Mesenchymal stem cell (in vitro differentiated cells and primary cell): Measurements from ENCODE around the gene CAMK2A.

Source experiments
- DNase-seq: peaks from one replicate; pipeline ENCODE4 v3.0.0-alpha.2; 2013
- H2AFZ ChIP-seq: one replicate; pipeline ENCODE4 v1.6.1; 2013; ENCODE audit warnings: low read depth, mild to moderate bottlenecking, control low read depth, inconsistent platforms, low read length, moderate library complexity
- H2AK5ac ChIP-seq: 2 replicates; pipeline ENCODE4 v1.6.1; 2013; ENCODE audit warnings: low read length, moderate library complexity, mild to moderate bottlenecking, inconsistent platforms; ENCODE audit not compliant: severe bottlenecking
- H2BK120ac ChIP-seq: one replicate; pipeline ENCODE4 v1.6.1; 2013; ENCODE audit warnings: low read depth, mild to moderate bottlenecking, inconsistent platforms, low read length, moderate library complexity
- H2BK12ac ChIP-seq, 2 experiments: one replicate each; pipeline ENCODE4 v1.6.1; 2013; ENCODE audit warnings: inconsistent platforms in 2 of 2, low read length in 2 of 2, mild to moderate bottlenecking in 2 of 2, moderate library complexity in 2 of 2, control low read depth in 1 of 2
- H2BK15ac ChIP-seq: one replicate; pipeline ENCODE4 v1.6.1; 2013; ENCODE audit warnings: mild to moderate bottlenecking, low read depth, inconsistent platforms; ENCODE audit not compliant: poor library complexity, severe bottlenecking
- H2BK5ac ChIP-seq: 2 replicates; pipeline ENCODE4 v1.6.1; 2013; ENCODE audit warnings: low read depth, mild to moderate bottlenecking, low read length, control low read depth, inconsistent platforms; ENCODE audit not compliant: poor library complexity, severe bottlenecking
- H3K14ac ChIP-seq, 2 experiments: one replicate each; pipeline ENCODE4 v1.6.1; 2013; ENCODE audit warnings: inconsistent platforms in 2 of 2, low read length in 2 of 2, control low read depth in 1 of 2, mild to moderate bottlenecking in 1 of 2, moderate library complexity in 1 of 2
- H3K18ac ChIP-seq, 2 experiments: one replicate each; pipeline ENCODE4 v1.6.1; 2013; ENCODE audit warnings: inconsistent platforms in 2 of 2, low read length in 2 of 2, control low read depth in 1 of 2, low read depth in 1 of 2, mild to moderate bottlenecking in 1 of 2
- H3K23ac ChIP-seq, 2 experiments: one replicate each; pipeline ENCODE4 v1.6.1; 2013; ENCODE audit warnings: inconsistent platforms in 2 of 2, low read length in 2 of 2, mild to moderate bottlenecking in 2 of 2, moderate library complexity in 2 of 2, control low read depth in 1 of 2
- H3K27ac ChIP-seq: 2 replicates; pipeline ENCODE4 v1.5.1; 2013; ENCODE audit warnings: mild to moderate bottlenecking, moderate library complexity, low read length, control low read depth, inconsistent platforms; ENCODE audit not compliant: poor library complexity, severe bottlenecking
- H3K27me3 ChIP-seq, 2 experiments: 2 replicates each; pipeline versions ENCODE4 v1.6.1 to v1.7.0; 2013; ENCODE audit warnings: low read length in 2 of 2, mild to moderate bottlenecking in 2 of 2, moderate library complexity in 2 of 2, control low read depth in 1 of 2, inconsistent platforms in 1 of 2; ENCODE audit not compliant: control insufficient read depth in 1 of 2, insufficient read depth in 1 of 2
- H3K36me3 ChIP-seq, 2 experiments: 2 replicates each; pipeline versions ENCODE4 v1.6.1 to v1.7.0; 2013; ENCODE audit warnings: low read length in 2 of 2, control low read depth in 1 of 2, inconsistent platforms in 1 of 2, low read depth in 1 of 2, mild to moderate bottlenecking in 1 of 2; ENCODE audit not compliant: insufficient read depth in 2 of 2, control insufficient read depth in 1 of 2
- H3K4ac ChIP-seq, 2 experiments: one replicate each; pipeline ENCODE4 v1.6.1; 2013; ENCODE audit warnings: inconsistent platforms in 2 of 2, low read length in 2 of 2, mild to moderate bottlenecking in 2 of 2, moderate library complexity in 2 of 2, control low read depth in 1 of 2, low read depth in 1 of 2
- H3K4me1 ChIP-seq: 2 replicates; pipeline ENCODE4 v1.6.1; 2013; ENCODE audit warnings: low read depth, low read length, control low read depth; ENCODE audit not compliant: control insufficient read depth, insufficient read depth
- H3K4me2 ChIP-seq: 2 replicates; pipeline ENCODE4 v1.6.1; 2013; ENCODE audit warnings: low read length, mild to moderate bottlenecking, inconsistent platforms; ENCODE audit not compliant: poor library complexity, severe bottlenecking
- H3K4me3 ChIP-seq, 2 experiments: 2 replicates each; pipeline versions ENCODE4 v1.5.1 to v1.7.0; 2013; ENCODE audit warnings: low read length in 2 of 2, mild to moderate bottlenecking in 2 of 2, control low read depth in 1 of 2, low read depth in 1 of 2; ENCODE audit not compliant: insufficient read depth in 1 of 2
- H3K79me1 ChIP-seq: replicated peaks from 2 replicates; pipeline ENCODE4 v1.6.1; 2013; ENCODE audit warnings: mild to moderate bottlenecking, control low read depth, low read length, inconsistent platforms; ENCODE audit not compliant: poor library complexity, severe bottlenecking
- H3K9ac ChIP-seq: 2 replicates; pipeline ENCODE4 v1.7.0; 2013; ENCODE audit warnings: mild to moderate bottlenecking, low read length, moderate library complexity
- H3K9me3 ChIP-seq: 2 replicates; pipeline ENCODE4 v1.7.0; 2013; ENCODE audit warnings: mild to moderate bottlenecking, low read length; ENCODE audit not compliant: control insufficient read depth
- H4K8ac ChIP-seq: one replicate; pipeline ENCODE4 v1.6.1; 2013; ENCODE audit warnings: inconsistent platforms, mild to moderate bottlenecking, low read length, moderate library complexity
- H4K91ac ChIP-seq: one replicate; pipeline ENCODE4 v1.6.1; 2013; ENCODE audit warnings: mild to moderate bottlenecking, low read length, inconsistent platforms
- WGBS: methylation state at CpG from one replicate; pipeline ENCODE4 v1.1.7; 2013; ENCODE audit warnings: mixed read lengths; 5-methylcytosine and 5-hydroxymethylcytosine counted together

The CAMK2A gene

GRCh38 chr5:150317048-150318003, 27.8 kb upstream of the CAMK2A start:
- Histone ChIP-seq H3K79me1 (no peaks in the 10 kb centered on the region), H4K8ac (peak overlapping the region; percentile 8), H3K9ac (peak overlapping the region; percentile 64), H3K27ac (peak overlapping the region; percentile 91), H3K4ac (no peak overlapping the region), H3K4me3 (peak overlapping the region in 1 of 2 experiments; percentile 55), H2AK5ac (peak overlapping the region; percentile 93), H2BK15ac (peak overlapping the region; percentile 38), H4K91ac (peak overlapping the region; percentile 12), H3K23ac (no peak overlapping the region), H3K36me3 (no peaks in the 10 kb centered on the region), H3K18ac (peak overlapping the region; percentile 34 to 67), H2AFZ (no peak overlapping the region), H3K14ac (no peak overlapping the region), H3K27me3 (no peaks in the 10 kb centered on the region), H2BK5ac (peak overlapping the region; percentile 58), H3K4me2 (peak overlapping the region; percentile 1), H2BK120ac (peak overlapping the region; percentile 22), H3K4me1 (peaks cover 29% of the 10 kb centered on the region), H3K9me3 (no peaks in the 10 kb centered on the region), H2BK12ac (peak overlapping the region in 1 of 2 experiments; percentile 50)
- DNase-seq: peak; percentile 98
- 3% methylated on average over 11 of the region's 11 CpGs for WGBS

- peak overlapping the region; percentile 91 for H3K27ac ChIP-seq
- no peak overlapping the region for H3K4ac ChIP-seq
- no peaks in the 10 kb centered on the region for H3K36me3 ChIP-seq
- no CpG with 5 or more reads among the region's 3 CpGs for WGBS
- H3K18ac ChIP-seq: no peak overlapping the region
- H4K8ac ChIP-seq: no peak overlapping the region
- H2AK5ac ChIP-seq: no peak overlapping the region
- H2BK120ac ChIP-seq: no peak overlapping the region
- H3K79me1 ChIP-seq: no peaks in the 10 kb centered on the region
- no peaks in the 10 kb centered on the region for H3K27me3 ChIP-seq
- H3K4me2 ChIP-seq: no peak overlapping the region
- H2BK12ac ChIP-seq: no peak overlapping the region
- no peak overlapping the region for H4K91ac ChIP-seq
- no peak overlapping the region for H2BK5ac ChIP-seq
- no peak overlapping the region for H3K23ac ChIP-seq
- no peak overlapping the region for H2BK15ac ChIP-seq
- DNase-seq: no peak
- H3K4me3 ChIP-seq: no peak overlapping the region
- no peak overlapping the region for H3K14ac ChIP-seq
- H3K9me3 ChIP-seq: no peaks in the 10 kb centered on the region
- H3K4me1 ChIP-seq: peaks cover 30% of the 10 kb centered on the region
- no peak overlapping the region for H3K9ac ChIP-seq
- H2AFZ ChIP-seq: no peak overlapping the region
Observed at GRCh38 chr5:150316320-150316719, 26.7 kb upstream of the CAMK2A start.

- H3K23ac ChIP-seq: no peak overlapping the region
- WGBS: over 99% methylated on average over 3 of the region's 4 CpGs
- no peak overlapping the region for H3K27ac ChIP-seq
Observed at GRCh38 chr5:150315245-150315644, 25.7 kb upstream of the CAMK2A start.

GRCh38 chr5:150313921-150314716, 24.5 kb upstream of the CAMK2A start:
- Histone ChIP-seq H3K27me3 (no peaks in the 10 kb centered on the region), H4K91ac (no peak overlapping the region), H3K79me1 (no peaks in the 10 kb centered on the region), H3K18ac (no peak overlapping the region), H3K27ac (peak overlapping the region; percentile 3), H2BK120ac (no peak overlapping the region), H2BK12ac (peak overlapping the region; percentile 73 to 87), H3K14ac (no peak overlapping the region), H2AFZ (no peak overlapping the region), H3K4me1 (peaks cover 30% of the 10 kb centered on the region), H3K4me3 (no peak overlapping the region), H2BK15ac (no peak overlapping the region), H3K4ac (no peak overlapping the region), H3K4me2 (no peak overlapping the region), H2AK5ac (peak overlapping the region; percentile 97), H3K23ac (no peak overlapping the region), H3K9me3 (no peaks in the 10 kb centered on the region), H4K8ac (no peak overlapping the region), H3K36me3 (no peaks in the 10 kb centered on the region), H2BK5ac (peak overlapping the region; percentile 46), H3K9ac (no peak overlapping the region)
- WGBS: 51% methylated on average over 6 of the region's 6 CpGs
- DNase-seq: no peak

More at GRCh38 chr5:150315245-150315644, 25.7 kb upstream of the CAMK2A start:
- Histone ChIP-seq H2BK120ac (no peak overlapping the region), H3K9ac (no peak overlapping the region), H2BK12ac (no peak overlapping the region), H3K4ac (no peak overlapping the region), H3K9me3 (no peaks in the 10 kb centered on the region), H2AFZ (no peak overlapping the region), H3K36me3 (no peaks in the 10 kb centered on the region), H3K79me1 (no peaks in the 10 kb centered on the region), H2BK5ac (no peak overlapping the region), H2AK5ac (peak overlapping the region; percentile 82), H3K4me3 (no peak overlapping the region), H3K4me1 (peaks cover 31% of the 10 kb centered on the region), H3K27me3 (no peaks in the 10 kb centered on the region), H4K8ac (no peak overlapping the region), H3K4me2 (no peak overlapping the region), H3K18ac (no peak overlapping the region), H3K14ac (no peak overlapping the region), H2BK15ac (no peak overlapping the region), H4K91ac (no peak overlapping the region)
- no peak for DNase-seq
